Heart right ventricle (tissue), 16 donors: ENCODE measurements around the gene CELF4. TPM values are rescaled to one million over a fixed set of nuclear protein-coding genes. Genes with fewer than 3 reads are reported as not detected.

Source experiments
- ATAC-seq, 8 donors: fragments of 200-7000 bp; cut with Tn5 transposase; one replicate each; pipeline ENCODE4 v1.9.1; 2020; ENCODE audit warnings: mild to moderate bottlenecking in 8 of 8, moderate library complexity in 8 of 8, moderate number of reproducible peaks in 1 of 8
- DNase-seq, 2 donors: peaks; one replicate each; pipeline ENCODE4 v3.0.0-alpha.2; 2020
- H3K27ac ChIP-seq, 10 donors: fragments of 200-600 bp; sonication (generic) in 2 of 10; one replicate each; pipeline versions ENCODE4 v1.5.0 to v1.8.0; 2020 to 2022; ENCODE audit warnings: mild to moderate bottlenecking in 3 of 10
- H3K27me3 ChIP-seq, 7 donors: fragments of 200-600 bp; one replicate each; pipeline ENCODE4 v1.8.0; 2021 to 2022; ENCODE audit warnings: mild to moderate bottlenecking in 2 of 7
- H3K36me3 ChIP-seq, 9 donors: fragments of 200-600 bp; sonication (generic) in 1 of 9; one replicate each; pipeline versions ENCODE4 v1.5.0 to v1.8.0; 2020 to 2022; ENCODE audit warnings: mild to moderate bottlenecking in 2 of 9
- H3K4me1 ChIP-seq, 9 donors: fragments of 200-600 bp; sonication (generic) in 1 of 9; one replicate each; pipeline versions ENCODE4 v1.5.0 to v1.8.0; 2020 to 2022; ENCODE audit warnings: mild to moderate bottlenecking in 4 of 9
- H3K4me3 ChIP-seq, 10 donors: fragments of 200-600 bp; sonication (generic) in 2 of 10; one replicate each; pipeline versions ENCODE4 v1.5.0 to v1.8.0; 2020 to 2022; ENCODE audit warnings: mild to moderate bottlenecking in 7 of 10, moderate library complexity in 2 of 10
- H3K9me3 ChIP-seq, 11 donors: fragments of 200-600 bp in 10 of 11; sonication (generic) in 2 of 11; one replicate each; pipeline versions ENCODE4 v1.5.0 to v1.8.0; 2013 to 2022; ENCODE audit warnings: mild to moderate bottlenecking in 2 of 11, control low read depth in 1 of 11, moderate library complexity in 1 of 11
- CTCF ChIP-seq, 9 donors: fragments of 200-600 bp; sonication (generic) in 2 of 9; IDR thresholded peaks; one replicate each; pipeline versions ENCODE4 v1.5.0 to v1.8.0; 2021 to 2022; ENCODE audit warnings: antibody characterized with exemption in 9 of 9, mild to moderate bottlenecking in 5 of 9, moderate library complexity in 1 of 9
- WGBS, 2 donors: extraction: QIAGEN DNeasy Blood & Tissue Kit; methylation state at CpG; one replicate each; pipeline ENCODE4 v1.1.7; 2013; ENCODE audit warnings: inconsistent platforms in 1 of 2; 5-methylcytosine and 5-hydroxymethylcytosine counted together
- intact Hi-C, 10 donors: fragments of 100-400 bp; cut with DNase I; formaldehyde crosslinking; loops; one replicate each; pipeline versions ENCODE4 v1.11.1 to v1.14.2; 2022
- polyA plus RNA-seq, 2 donors: library from polyadenylated mRNA; stranded (reverse); fragments of 200-250 nt; gene quantifications; one replicate each; pipeline ENCODE4 v1.2.3, GENCODE V29; 2013
- total RNA-seq, 10 donors: library from RNA; stranded (reverse); fragmentation: NEBNext Ultra II Directional in 3 of 10; extraction: Animal tissue kit (Norgen Biotek cat#: 25700) in 3 of 10; gene quantifications; one replicate each; pipeline versions ENCODE4 v1.2.1 to v1.2.4, GENCODE V29; 2021 to 2023
- donor health status: Arrhythmogenic right ventricular cardiomyopathy.
- donor health status: ischemic (EF 13 %, LVEDD 7.1; RV severe dilation, severe dysfunction).
- donor health status: healthy with polysubstance abuse.
- donor health status: DM: no; HTN: yes; CAD: no.
- donor health status: DM: no; HTN: no; CAD: no.
- donor health status: ischemic (EF 25% LVEDD 6.9; RV normal size, moderate dysfunction).
- donor health status: ischemic (EF 25% LVEDD 5.7; RV mildly dilated, moderate dysfunction).
- donor health status: healthy.
- donor health status: DM: yes; HTN: yes; CAD: no.
- donor health status: Ischemic cardiomyopathy.
- donor health status: ischemic (EF 35%, LVEDD 5.7; RV mildly dilated, moderate dysfunction).
- donor health status: nonischemic (EF 11% LVEDD 7.7; RV severe dilation, severe dysfunction).
- donor health status: DM: yes; HTN: yes; CAD: no.
- donor health status: PGD.
- donor health status: ischemic (EF 29% LVEDD 5.4; RV normal size, mild dysfunction).
- donor health status: nonischemic (EF 23%, LVEDD 6.1; RV moderate dilation, normal function).

Gene CELF4
- total and polyA plus RNA-seq, 12 donors: 0.07 to 1.2 (median 0.31) TPM; not detected in 1

DNA sequence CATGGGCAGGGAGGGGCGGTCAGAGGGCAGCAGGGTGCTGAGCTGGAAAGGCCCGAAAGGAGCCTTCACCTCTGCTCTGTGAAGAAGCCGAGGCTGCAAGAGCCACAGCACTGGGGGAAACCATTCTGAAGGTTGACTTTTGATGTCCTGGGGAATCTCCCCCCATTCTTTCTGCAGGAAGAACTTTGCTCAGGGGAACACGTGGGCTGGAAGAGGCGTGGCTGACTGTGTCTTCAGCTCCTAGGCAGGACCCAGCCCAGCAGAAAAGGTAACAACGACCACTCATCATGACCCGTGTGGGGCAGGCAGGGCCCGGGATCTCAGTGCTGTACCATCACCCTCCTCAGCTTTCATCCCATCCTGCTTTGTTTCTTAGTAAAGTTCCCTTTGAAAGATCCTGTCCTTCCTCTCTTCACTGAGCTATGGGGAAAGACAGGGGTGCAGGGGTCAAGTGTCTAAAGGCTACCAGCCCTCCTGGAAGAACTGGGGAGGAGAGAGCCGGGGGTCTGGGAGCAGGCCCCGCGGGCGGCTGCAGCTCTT lies 312.7 kb downstream of the CELF4 start:
- Histone ChIP-seq H3K27ac (no peak overlapping the region), H3K9me3 (no peaks in the 10 kb centered on the region), H3K36me3 (no peaks in the 10 kb centered on the region), H3K4me1 (peaks cover 0 to 12% (median 3%) of the 10 kb centered on the region in 9 donors), H3K27me3 (peaks cover 3 to 65% (median 60%) of the 10 kb centered on the region in 7 donors), H3K4me3 (no peak overlapping the region)
- intact Hi-C loops: no loop called here
- DNase-seq (no peak), ATAC-seq (no peak)
- WGBS, 2 donors: 71 to 72% methylated on average over 12 of the region's 12 CpGs
- TF ChIP-seq CTCF (IDR thresholded peaks at IDR 0.05): no peak

DNA sequence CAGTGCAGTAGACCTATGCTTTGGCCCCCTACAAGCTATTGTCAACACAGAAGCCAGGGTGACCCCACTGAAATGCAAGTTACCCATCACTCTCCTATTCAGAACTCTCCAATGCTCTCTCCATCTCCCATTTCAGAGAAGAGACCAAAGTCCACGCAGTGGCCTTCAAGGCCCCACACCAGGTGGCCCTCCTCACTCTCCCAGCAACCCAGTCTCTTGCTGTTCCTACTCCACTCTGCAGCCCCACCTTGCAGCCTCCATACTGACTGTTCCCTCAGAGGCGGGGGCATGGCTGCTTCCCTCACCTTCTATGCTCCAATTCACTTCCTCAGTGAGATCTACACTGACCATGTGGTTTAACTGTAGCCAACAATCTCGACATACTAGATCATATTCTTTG lies 313.3 kb downstream of the CELF4 start:
- intact Hi-C loops: no loop called here
- Histone ChIP-seq H3K36me3 (no peaks in the 10 kb centered on the region), H3K9me3 (no peaks in the 10 kb centered on the region), H3K4me3 (no peak overlapping the region), H3K4me1 (peaks cover 0 to 12% (median 3%) of the 10 kb centered on the region in 9 donors), H3K27ac (no peak overlapping the region), H3K27me3 (peaks cover 3 to 61% (median 54%) of the 10 kb centered on the region in 7 donors)
- ATAC-seq (no peak), DNase-seq (no peak)
- TF ChIP-seq CTCF (IDR thresholded peaks at IDR 0.05): no peak
- WGBS, 2 donors: 85 to 88% methylated on average over 3 of the region's 3 CpGs

DNA sequence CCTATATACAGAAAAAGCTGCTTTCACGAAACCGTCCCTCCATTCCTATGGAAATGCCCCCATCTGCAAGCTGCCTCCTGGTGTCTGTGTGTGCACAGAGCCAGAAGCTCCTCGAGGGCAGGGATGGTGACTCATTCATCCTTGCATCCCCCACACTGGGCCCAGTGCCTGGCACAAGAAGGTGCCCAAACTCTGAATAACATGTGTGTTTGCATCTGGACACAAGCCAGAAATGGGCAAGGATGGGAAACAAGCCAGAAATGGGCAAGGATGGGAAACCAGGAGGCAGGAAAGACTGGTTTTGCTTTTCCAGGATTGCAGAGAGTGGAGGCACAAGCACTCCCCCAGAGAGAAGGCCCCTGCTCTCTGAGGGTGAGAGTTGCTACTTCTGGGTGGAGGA lies 313.9 kb downstream of the CELF4 start:
- Histone ChIP-seq H3K36me3 (no peaks in the 10 kb centered on the region), H3K4me3 (no peak overlapping the region), H3K27me3 (peaks cover 3 to 61% (median 48%) of the 10 kb centered on the region in 7 donors), H3K9me3 (no peaks in the 10 kb centered on the region), H3K4me1 (peaks cover 0 to 12% (median 3%) of the 10 kb centered on the region in 9 donors), H3K27ac (no peak overlapping the region)
- ATAC-seq (no peak), DNase-seq (no peak)
- 74 to 80% methylated on average over 3 of the region's 3 CpGs for WGBS, 2 donors
- TF ChIP-seq CTCF (IDR thresholded peaks at IDR 0.05): no peak
- intact Hi-C loops: no loop called here

DNA sequence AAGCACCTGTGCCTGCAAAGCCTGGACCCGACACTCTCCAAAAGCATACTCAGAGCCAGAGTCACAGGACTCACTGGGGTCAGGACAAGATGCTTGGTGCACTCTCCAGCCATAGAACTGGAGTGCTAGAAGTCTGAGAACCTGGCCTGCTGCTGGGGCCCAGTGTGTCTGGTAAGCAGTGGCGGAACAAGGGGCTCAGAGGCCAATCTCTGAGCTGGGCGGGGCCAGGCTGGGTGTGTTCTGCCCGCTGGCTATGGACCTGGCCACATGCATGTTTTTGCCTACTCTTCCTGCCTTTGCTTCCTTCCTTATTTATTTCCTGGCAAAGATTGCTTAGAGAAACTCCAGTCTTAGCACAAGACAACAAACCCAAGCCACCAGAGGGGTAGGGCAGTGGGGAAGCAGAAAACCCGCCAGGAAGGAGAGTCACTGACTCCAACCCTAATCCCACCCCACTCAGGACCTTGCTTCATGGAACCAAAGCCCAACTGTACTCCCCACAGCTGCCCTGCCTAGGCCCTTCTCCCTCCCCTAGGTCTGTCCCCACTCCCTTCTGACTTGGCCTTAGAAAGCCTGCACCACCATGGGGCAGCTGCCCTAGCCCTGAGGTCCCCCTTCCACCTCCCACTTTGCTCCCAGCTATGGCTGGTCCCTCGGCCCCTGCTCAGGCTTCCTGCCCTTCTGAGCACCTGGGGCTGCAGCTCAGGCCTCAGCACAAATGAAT lies 315.5 kb downstream of the CELF4 start:
- H3K27me3 ChIP-seq: peaks cover 3 to 52% (median 44%) of the 10 kb centered on the region in 7 donors
- H3K4me1 ChIP-seq: peaks cover 0 to 12% (median 3%) of the 10 kb centered on the region in 9 donors
- 81% methylated on average over 6 of the region's 6 CpGs for WGBS, 2 donors
- no peak overlapping the region for H3K27ac ChIP-seq
- no peak overlapping the region for H3K4me3 ChIP-seq
- no peak for TF ChIP-seq CTCF (IDR thresholded peaks at IDR 0.05)
- no peaks in the 10 kb centered on the region for H3K9me3 ChIP-seq
- ATAC-seq (no peak), DNase-seq (no peak)
- H3K36me3 ChIP-seq: no peaks in the 10 kb centered on the region
- intact Hi-C loops: no loop called here
